ENCODE measurements around the gene CDH23. TPM values are rescaled to one million over a fixed set of nuclear protein-coding genes. Genes with fewer than 3 reads are reported as not detected.

Gene CDH23
- total and polyA plus RNA-seq, 2 of the 8 experiments (the other 6 are each of a cell fraction or from before 2014, with no cell fraction given) = 1.9 to 4.9 TPM

DNA sequence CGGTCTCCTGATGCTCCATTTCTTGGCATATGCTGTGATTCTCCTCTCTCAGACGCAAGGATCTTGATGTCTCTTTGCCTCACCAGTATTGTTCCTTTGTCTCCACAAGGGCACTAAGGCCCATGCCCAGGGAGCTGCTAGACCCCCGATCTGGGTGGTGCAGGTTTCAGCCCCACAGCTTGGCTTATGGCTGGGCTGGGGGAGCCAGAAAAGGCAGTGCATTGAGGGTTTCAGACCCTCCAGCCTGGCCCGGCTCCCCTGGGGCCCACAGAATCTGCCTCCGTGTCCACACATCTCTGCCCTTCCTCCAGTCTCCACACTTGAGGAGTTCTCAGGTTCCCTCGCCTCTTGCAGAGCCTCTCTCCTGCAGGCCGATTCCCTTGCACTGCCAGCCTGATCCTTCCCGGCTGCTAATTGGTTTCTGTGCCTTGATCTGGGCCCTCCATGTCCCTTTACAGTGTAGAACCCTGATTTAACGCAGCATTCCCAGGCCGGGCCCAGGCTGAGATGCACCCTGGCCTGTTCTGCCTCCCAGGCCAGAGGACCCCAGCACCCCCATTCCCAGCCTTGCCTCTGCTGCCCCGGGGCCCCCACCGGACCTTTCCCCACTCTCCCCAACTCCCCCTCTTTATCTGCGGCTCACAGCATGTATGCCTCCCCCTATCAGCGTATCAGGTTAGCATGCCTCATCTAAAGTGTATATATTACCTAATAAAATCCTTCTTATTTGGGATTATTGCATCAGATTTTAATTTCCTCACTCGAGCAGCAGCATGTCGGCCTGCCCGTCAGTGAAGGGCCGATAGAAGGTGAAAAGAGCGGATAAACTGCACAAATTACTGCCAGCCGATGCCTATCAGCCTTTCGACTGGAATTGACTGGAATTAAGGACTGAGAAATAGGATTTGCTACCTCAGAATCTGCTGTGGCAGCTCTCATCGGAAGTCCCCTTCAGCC, 177.1 kb downstream of the CDH23 start (continued):
- TF ChIP-seq ASH2L (IDR thresholded peaks at IDR 0.05; ENCODE audit: low read length) (no peak), ZNF274 (IDR thresholded peaks at IDR 0.05; ENCODE audit: borderline replicate concordance, extremely low read depth, low read length) (no peak)
